Astrocyte (in vitro differentiated cells and primary cell): Measurements from ENCODE around the gene PTPRN2. TPM values are rescaled to one million over a fixed set of nuclear protein-coding genes. Genes with fewer than 3 reads are reported as not detected.

Source experiments
- DNase-seq: peaks from one replicate; pipeline ENCODE4 v3.0.0-alpha.2; 2010; ENCODE audit warnings: low read depth
- FAIRE-seq: peaks from 2 replicates; lab custom pipeline; 2011; peaks lifted over from hg19 to GRCh38; lab: Jason Lieb, UNC
- H2AFZ ChIP-seq: 2 replicates; pipeline ENCODE4 v1.6.0; 2012; ENCODE audit warnings: low read depth, low read length, inconsistent platforms
- H3K27ac ChIP-seq: 2 replicates; pipeline ENCODE4 v1.5.1; 2011; ENCODE audit warnings: low read depth, low read length, inconsistent platforms
- H3K27me3 ChIP-seq: 2 replicates; pipeline ENCODE4 v1.6.0; 2011; ENCODE audit warnings: low read length, inconsistent platforms; ENCODE audit not compliant: insufficient read depth
- H3K36me3 ChIP-seq: 2 replicates; pipeline ENCODE4 v1.5.1; 2011; ENCODE audit warnings: low read length, inconsistent platforms; ENCODE audit not compliant: insufficient read depth
- H3K4me1 ChIP-seq: 2 replicates; pipeline ENCODE4 v1.5.1; 2011; ENCODE audit warnings: low read length, inconsistent platforms; ENCODE audit not compliant: insufficient read depth
- H3K4me2 ChIP-seq: 2 replicates; pipeline ENCODE4 v1.6.0; 2012; ENCODE audit warnings: low read length, inconsistent platforms
- H3K4me3 ChIP-seq: 2 replicates; pipeline ENCODE4 v1.5.1; 2011; ENCODE audit warnings: low read depth, mild to moderate bottlenecking, low read length, inconsistent platforms; ENCODE audit not compliant: insufficient read depth
- H3K79me2 ChIP-seq: 2 replicates; pipeline ENCODE4 v1.6.0; 2012; ENCODE audit warnings: mild to moderate bottlenecking, low read length, inconsistent platforms; ENCODE audit not compliant: insufficient read depth
- H3K9ac ChIP-seq: 2 replicates; pipeline ENCODE4 v1.6.0; 2012; ENCODE audit warnings: mild to moderate bottlenecking, low read length, inconsistent platforms
- H3K9me3 ChIP-seq: 2 replicates; pipeline ENCODE4 v1.5.1; 2012; ENCODE audit warnings: low read depth, mild to moderate bottlenecking, low read length, inconsistent platforms; ENCODE audit not compliant: insufficient read depth
- H4K20me1 ChIP-seq: 2 replicates; pipeline ENCODE4 v1.6.0; 2012; ENCODE audit warnings: low read length, inconsistent platforms; ENCODE audit not compliant: insufficient read depth
- H3K27ac Mint-ChIP-seq: one replicate; pipeline ENCODE4 v1.8.0; 2021; ENCODE audit warnings: mild to moderate bottlenecking, mixed read lengths; ENCODE audit not compliant: unreplicated experiment
- H3K27me3 Mint-ChIP-seq: one replicate; pipeline ENCODE4 v1.8.0; 2021; ENCODE audit warnings: low read depth, mixed read lengths; ENCODE audit not compliant: unreplicated experiment
- H3K36me3 Mint-ChIP-seq: one replicate; pipeline ENCODE4 v1.8.0; 2021; ENCODE audit warnings: low read depth, mixed read lengths; ENCODE audit not compliant: unreplicated experiment
- H3K4me1 Mint-ChIP-seq: one replicate; pipeline ENCODE4 v1.8.0; 2021; ENCODE audit warnings: low read depth, mixed read lengths; ENCODE audit not compliant: unreplicated experiment
- H3K4me3 Mint-ChIP-seq: one replicate; pipeline ENCODE4 v1.8.0; 2021; ENCODE audit warnings: mild to moderate bottlenecking, moderate library complexity, mixed read lengths; ENCODE audit not compliant: unreplicated experiment
- H3K9me3 Mint-ChIP-seq: one replicate; pipeline ENCODE4 v1.8.0; 2021; ENCODE audit warnings: mild to moderate bottlenecking, mixed read lengths; ENCODE audit not compliant: unreplicated experiment
- CTCF ChIP-seq: IDR thresholded peaks from 2 replicates; pipeline ENCODE4 v1.5.1; 2011; ENCODE audit warnings: low read depth, mild to moderate bottlenecking, inconsistent platforms, low read length, moderate library complexity; ENCODE audit not compliant: insufficient read depth
- EZH2 ChIP-seq: IDR thresholded peaks from 2 replicates; pipeline ENCODE4 v1.6.1; 2012; ENCODE audit warnings: mild to moderate bottlenecking, low read length, inconsistent platforms; ENCODE audit not compliant: insufficient read depth
- total RNA-seq: library from RNA; stranded (reverse); gene quantifications from 2 replicates; pipeline ENCODE4 v1.2.1, GENCODE V29; 2021

Gene PTPRN2
- total RNA-seq, 1 donor from 2014 or later: 0.09 TPM

- Histone ChIP-seq H3K4me2 (no peak overlapping the region), H3K9me3 (peaks cover 16% of the 10 kb centered on the region), H3K27me3 (no peaks in the 10 kb centered on the region), H2AFZ (no peak overlapping the region), H3K4me1 (no peaks in the 10 kb centered on the region), H4K20me1 (no peaks in the 10 kb centered on the region), H3K36me3 (no peaks in the 10 kb centered on the region), H3K79me2 (no peaks in the 10 kb centered on the region), H3K4me3 (no peak overlapping the region), H3K27ac (no peak overlapping the region), H3K9ac (no peak overlapping the region)
- Mint-ChIP-seq H3K36me3 (peaks cover 2% of the 10 kb centered on the region), H3K4me1 (peaks cover 6% of the 10 kb centered on the region), H3K9me3 (peaks cover 17% of the 10 kb centered on the region), H3K4me3 (no peak overlapping the region), H3K27me3 (peaks cover 3% of the 10 kb centered on the region), H3K27ac (no peak overlapping the region)
- FAIRE-seq (no peak), DNase-seq (no peak)
- TF ChIP-seq EZH2 (no peak), CTCF (no peak)
Observed at GRCh38 chr7:158414002-158414401, 173.6 kb downstream of the PTPRN2 start.

GRCh38 chr7:158411232-158411950, 176.2 kb downstream of the PTPRN2 start:
- peaks cover 6% of the 10 kb centered on the region for H3K4me1 Mint-ChIP-seq
- no peak overlapping the region for H3K4me3 Mint-ChIP-seq
- no peak overlapping the region for H3K27ac Mint-ChIP-seq
- no peak for FAIRE-seq
- H3K27me3 Mint-ChIP-seq: peaks cover 3% of the 10 kb centered on the region
- H3K79me2 ChIP-seq: no peaks in the 10 kb centered on the region
- peaks cover 2% of the 10 kb centered on the region for H3K36me3 Mint-ChIP-seq
- peaks cover 3% of the 10 kb centered on the region for H3K9me3 ChIP-seq
- no peaks in the 10 kb centered on the region for H3K36me3 ChIP-seq
- DNase-seq: no peak
- no peak overlapping the region for H3K4me2 ChIP-seq
- no peak overlapping the region for H2AFZ ChIP-seq
- no peaks in the 10 kb centered on the region for H4K20me1 ChIP-seq
- H3K27ac ChIP-seq: no peak overlapping the region
- no peak overlapping the region for H3K9ac ChIP-seq
- TF ChIP-seq EZH2 (no peak), CTCF (no peak)
- peaks cover 13% of the 10 kb centered on the region for H3K9me3 Mint-ChIP-seq
- no peak overlapping the region for H3K4me3 ChIP-seq
- no peaks in the 10 kb centered on the region for H3K4me1 ChIP-seq
- H3K27me3 ChIP-seq: no peaks in the 10 kb centered on the region

GRCh38 chr7:158410720-158411119, 176.9 kb downstream of the PTPRN2 start:
- H3K4me1 Mint-ChIP-seq: peaks cover 6% of the 10 kb centered on the region
- H3K79me2 ChIP-seq: no peaks in the 10 kb centered on the region
- H3K4me1 ChIP-seq: no peaks in the 10 kb centered on the region
- H3K27ac Mint-ChIP-seq: no peak overlapping the region
- H3K4me3 Mint-ChIP-seq: no peak overlapping the region
- peaks cover 2% of the 10 kb centered on the region for H3K36me3 Mint-ChIP-seq
- H3K9ac ChIP-seq: no peak overlapping the region
- H3K27me3 Mint-ChIP-seq: peaks cover 3% of the 10 kb centered on the region
- no peak overlapping the region for H3K27ac ChIP-seq
- no peak overlapping the region for H2AFZ ChIP-seq
- H3K4me3 ChIP-seq: no peak overlapping the region
- no peaks in the 10 kb centered on the region for H3K36me3 ChIP-seq
- no peak for TF ChIP-seq CTCF
- no peak for TF ChIP-seq EZH2
- DNase-seq (no peak), FAIRE-seq (no peak)
- no peaks in the 10 kb centered on the region for H3K27me3 ChIP-seq
- no peaks in the 10 kb centered on the region for H3K9me3 ChIP-seq
- no peak overlapping the region for H3K4me2 ChIP-seq
- H4K20me1 ChIP-seq: no peaks in the 10 kb centered on the region
- H3K9me3 Mint-ChIP-seq: peaks cover 13% of the 10 kb centered on the region
